ENCODE measurements around the gene CTXND2. TPM values are rescaled to one million over a fixed set of nuclear protein-coding genes. Genes with fewer than 3 reads are reported as not detected.
A peak's percentile ranks its signal among the peaks of the same experiment; 100 is the strongest.

CTXND2 gene
- total and polyA plus RNA-seq, 8 donors, result not detected

GRCh38 chr1:150869683-150870082 is 17.3 kb upstream of the CTXND2 start:
- H3K36me3 ChIP-seq, result peaks cover 4 to 23% (median 14%) of the 10 kb centered on the region in 4 donors
- intact Hi-C loops (cut with DNase I; ENCODE audit: low total_unique reads), result loop anchor here (5.0 kb wide), 1 partner anchor 53 kb away; no protein-coding TSS in a partner anchor
- no peaks in the 10 kb centered on the region for H3K27me3 ChIP-seq
- H3K4me1 ChIP-seq, result peaks cover 6 to 50% (median 24%) of the 10 kb centered on the region in 4 donors
- no peak for DNase-seq
- no peak overlapping the region for H3K27ac ChIP-seq
- no peaks in the 10 kb centered on the region for H3K9me3 ChIP-seq
- no peak for TF ChIP-seq POLR2AphosphoS5 (IDR thresholded peaks at IDR 0.05)
- no peak for TF ChIP-seq EP300 (IDR thresholded peaks at IDR 0.05)
- no peak for TF ChIP-seq CTCF (IDR thresholded peaks at IDR 0.05)
- TF ChIP-seq POLR2A (IDR thresholded peaks at IDR 0.05), result no peak
- no peak overlapping the region for H3K4me3 ChIP-seq

- Histone ChIP-seq H3K9me3 (no peaks in the 10 kb centered on the region), H3K4me3 (no peak overlapping the region), H3K36me3 (peaks cover 4 to 23% (median 13%) of the 10 kb centered on the region in 4 donors), H3K27ac (no peak overlapping the region), H3K27me3 (no peaks in the 10 kb centered on the region), H3K4me1 (peaks cover 14 to 55% (median 35%) of the 10 kb centered on the region in 4 donors)
- no peak for DNase-seq
- WGBS, 5 donors, result 84 to 96% (median 92%) methylated on average over 2 of the region's 2 CpGs
- TF ChIP-seq POLR2AphosphoS5 (IDR thresholded peaks at IDR 0.05) (no peak), EP300 (IDR thresholded peaks at IDR 0.05) (no peak), CTCF (IDR thresholded peaks at IDR 0.05) (no peak), POLR2A (IDR thresholded peaks at IDR 0.05) (no peak)
- intact Hi-C loops (cut with DNase I; ENCODE audit: low total_unique reads), result loop anchor here (5.0 kb wide), 1 partner anchor 50 kb away; no protein-coding TSS in a partner anchor
Measured at GRCh38 chr1:150872572-150872971, 14.4 kb upstream of the CTXND2 start.

GRCh38 chr1:150873521-150873920 is 13.4 kb upstream of the CTXND2 start:
- intact Hi-C loops (cut with DNase I; ENCODE audit: low total_unique reads), result loop anchor here (5.0 kb wide), 1 partner anchor 49 kb away; no protein-coding TSS in a partner anchor
- H3K4me3 ChIP-seq, result no peak overlapping the region
- 86 to 96% (median 92%) methylated on average over 2 of the region's 2 CpGs for WGBS, 5 donors

GRCh38 chr1:150874455-150875196 is 12.3 kb upstream of the CTXND2 start:
- peaks cover 14 to 46% (median 30%) of the 10 kb centered on the region in 4 donors for H3K4me1 ChIP-seq
- H3K9me3 ChIP-seq, result no peaks in the 10 kb centered on the region
- intact Hi-C loops (cut with DNase I; ENCODE audit: low total_unique reads), result loop anchor here (5.0 kb wide), 1 partner anchor 48 kb away; no protein-coding TSS in a partner anchor
- H3K27me3 ChIP-seq, result no peaks in the 10 kb centered on the region
- no peak for TF ChIP-seq CTCF (IDR thresholded peaks at IDR 0.05)
- TF ChIP-seq EP300 (IDR thresholded peaks at IDR 0.05), result no peak
- no peak for TF ChIP-seq POLR2A (IDR thresholded peaks at IDR 0.05)
- no peak for TF ChIP-seq POLR2AphosphoS5 (IDR thresholded peaks at IDR 0.05)
- H3K4me3 ChIP-seq, result peak overlapping the region; percentile 80 to 99 (median 85)
- peak overlapping the region; percentile 37 to 99 (median 98) for H3K27ac ChIP-seq
- H3K36me3 ChIP-seq, result peaks cover 0 to 11% (median 5%) of the 10 kb centered on the region in 4 donors
- peak in 1 of 2 donors; percentile 18 for DNase-seq
- whole genome bisulfite sequencing, 5 donors, result 15 to 35% (median 26%) methylated on average over 7 of the region's 7 CpGs

More at GRCh38 chr1:150873521-150873920, 13.4 kb upstream of the CTXND2 start:
- TF ChIP-seq POLR2AphosphoS5 (IDR thresholded peaks at IDR 0.05) (no peak), CTCF (IDR thresholded peaks at IDR 0.05) (no peak), POLR2A (IDR thresholded peaks at IDR 0.05) (no peak), EP300 (IDR thresholded peaks at IDR 0.05) (no peak)
- peaks cover 14 to 50% (median 30%) of the 10 kb centered on the region in 4 donors for H3K4me1 ChIP-seq
- no peaks in the 10 kb centered on the region for H3K9me3 ChIP-seq
- no peak overlapping the region for H3K27ac ChIP-seq
- H3K27me3 ChIP-seq, result no peaks in the 10 kb centered on the region
- DNase-seq, result no peak
- peaks cover 4 to 18% (median 11%) of the 10 kb centered on the region in 4 donors for H3K36me3 ChIP-seq

All from stomach (tissue), 9 donors.